SU-DHL-6 (cell line): ENCODE results near the gene AMOTL1.

Source experiments
- H2AFZ ChIP-seq: fragments of 200-600 bp; sonication (generic); 2 replicates; pipeline ENCODE4 v1.6.1; 2014; ENCODE audit warnings: low read depth, mild to moderate bottlenecking, moderate library complexity, mixed read lengths, antibody characterized with exemption, low read length; ENCODE audit not compliant: severe bottlenecking
- H3F3A ChIP-seq: fragments of 200-600 bp; shearing (Covaris generic); 2 replicates; pipeline ENCODE4 v1.6.0; 2016; ENCODE audit warnings: antibody characterized with exemption, mild to moderate bottlenecking; ENCODE audit not compliant: insufficient read depth
- H3K27ac ChIP-seq: fragments of 200-600 bp; sonication (generic); 2 replicates; pipeline ENCODE4 v1.5.1; 2016; ENCODE audit warnings: low read depth, mild to moderate bottlenecking, low read length, moderate library complexity, mixed read lengths
- H3K27me3 ChIP-seq: fragments of 200-600 bp; sonication (generic), shearing (Covaris generic); 2 replicates; pipeline ENCODE4 v1.6.0; 2014; ENCODE audit warnings: mild to moderate bottlenecking, low read length
- H3K36me3 ChIP-seq: fragments of 200-600 bp; sonication (generic); 2 replicates; pipeline ENCODE4 v1.6.1; 2014; ENCODE audit warnings: mild to moderate bottlenecking, low read length, mixed read lengths
- H3K4me2 ChIP-seq: fragments of 300-600, 200-600 bp; shearing (Covaris generic), sonication (generic); 2 replicates; pipeline ENCODE4 v1.6.0; 2014; ENCODE audit warnings: low read length, low read depth, mild to moderate bottlenecking; ENCODE audit not compliant: poor library complexity, severe bottlenecking
- H3K4me3 ChIP-seq: fragments of 200-600 bp; sonication (generic); 2 replicates; pipeline ENCODE4 v1.5.1; 2014; ENCODE audit warnings: antibody characterized with exemption, low read length, mild to moderate bottlenecking, mixed read lengths; ENCODE audit not compliant: insufficient read depth, poor library complexity, severe bottlenecking
- H3K79me2 ChIP-seq: fragments of 200-600 bp; sonication (generic); 2 replicates; pipeline ENCODE4 v1.6.1; 2014; ENCODE audit warnings: mild to moderate bottlenecking, low read length, moderate library complexity; ENCODE audit not compliant: insufficient read depth
- H3K9ac ChIP-seq: fragments of 200-600 bp; sonication (generic); 2 replicates; pipeline ENCODE4 v1.7.0; 2014; ENCODE audit warnings: mild to moderate bottlenecking, low read length
- H3K9me2 ChIP-seq: fragments of 200-600 bp; sonication (generic); replicated peaks from 2 replicates; pipeline ENCODE4 v1.6.1; 2014; ENCODE audit warnings: low read length; ENCODE audit not compliant: insufficient read depth
- H3K9me3 ChIP-seq: fragments of 200-600 bp; sonication (generic); 2 replicates; pipeline ENCODE4 v1.6.1; 2014; ENCODE audit warnings: low read length, mixed read lengths; ENCODE audit not compliant: insufficient read depth
- H4K20me1 ChIP-seq: fragments of 200-600 bp; sonication (generic); 2 replicates; pipeline ENCODE4 v1.6.1; 2014; ENCODE audit warnings: low read depth, mild to moderate bottlenecking, antibody characterized with exemption, low read length, moderate library complexity, mixed read lengths
- EZH2phosphoT487 ChIP-seq: fragments of 200-600 bp; sonication (generic), shearing (Covaris generic); conservative IDR thresholded peaks from 2 replicates; pipeline ENCODE4 v1.6.1; 2018; ENCODE audit warnings: mild to moderate bottlenecking, antibody characterized with exemption, low read length, moderate library complexity, mixed read lengths
- TF ChIP-seq, protein P1 (sequence below): fragments of 200-600 bp; sonication (generic); IDR thresholded peaks from one replicate; pipeline ENCODE4 v1.5.1; 2017; ENCODE audit warnings: antibody characterized with exemption, mild to moderate bottlenecking, low read length, moderate library complexity; ENCODE audit not compliant: insufficient read depth, poor library complexity, severe bottlenecking

AMOTL1 gene

DNA sequence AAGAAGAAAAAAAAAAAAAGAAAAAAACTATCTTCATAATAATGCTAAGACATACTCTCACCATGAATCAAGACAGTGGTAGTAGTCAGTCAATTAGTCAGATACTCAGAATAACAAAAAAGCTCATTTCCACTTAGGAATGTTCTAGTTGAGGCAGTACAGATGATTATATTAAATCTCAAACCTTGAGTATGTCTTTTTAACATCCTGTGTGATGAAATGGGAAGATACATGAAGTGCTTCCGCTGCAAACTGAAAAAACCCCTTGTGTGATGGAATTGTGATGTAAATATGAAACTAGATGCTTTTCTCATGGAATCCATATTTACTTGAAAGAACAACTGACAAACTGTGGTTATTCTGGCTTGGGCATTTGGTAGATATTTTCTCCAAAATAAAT, 13.7 kb downstream of the AMOTL1 start:
- no peak overlapping the region for H3K4me3 ChIP-seq
- no peak overlapping the region for H3K27ac ChIP-seq
- H3K9ac ChIP-seq: no peak overlapping the region
- H2AFZ ChIP-seq: no peak overlapping the region
- no peak overlapping the region for H3K4me2 ChIP-seq
- H3K36me3 ChIP-seq: no peaks in the 10 kb centered on the region
- H3F3A ChIP-seq: no peaks in the 10 kb centered on the region
- H4K20me1 ChIP-seq: no peaks in the 10 kb centered on the region
- no peaks in the 10 kb centered on the region for H3K79me2 ChIP-seq
- no peaks in the 10 kb centered on the region for H3K9me3 ChIP-seq
- no peaks in the 10 kb centered on the region for H3K27me3 ChIP-seq
- no peaks in the 10 kb centered on the region for H3K9me2 ChIP-seq
- TF ChIP-seq EZH2phosphoT487: no peak
- TF ChIP-seq, protein P1, sequence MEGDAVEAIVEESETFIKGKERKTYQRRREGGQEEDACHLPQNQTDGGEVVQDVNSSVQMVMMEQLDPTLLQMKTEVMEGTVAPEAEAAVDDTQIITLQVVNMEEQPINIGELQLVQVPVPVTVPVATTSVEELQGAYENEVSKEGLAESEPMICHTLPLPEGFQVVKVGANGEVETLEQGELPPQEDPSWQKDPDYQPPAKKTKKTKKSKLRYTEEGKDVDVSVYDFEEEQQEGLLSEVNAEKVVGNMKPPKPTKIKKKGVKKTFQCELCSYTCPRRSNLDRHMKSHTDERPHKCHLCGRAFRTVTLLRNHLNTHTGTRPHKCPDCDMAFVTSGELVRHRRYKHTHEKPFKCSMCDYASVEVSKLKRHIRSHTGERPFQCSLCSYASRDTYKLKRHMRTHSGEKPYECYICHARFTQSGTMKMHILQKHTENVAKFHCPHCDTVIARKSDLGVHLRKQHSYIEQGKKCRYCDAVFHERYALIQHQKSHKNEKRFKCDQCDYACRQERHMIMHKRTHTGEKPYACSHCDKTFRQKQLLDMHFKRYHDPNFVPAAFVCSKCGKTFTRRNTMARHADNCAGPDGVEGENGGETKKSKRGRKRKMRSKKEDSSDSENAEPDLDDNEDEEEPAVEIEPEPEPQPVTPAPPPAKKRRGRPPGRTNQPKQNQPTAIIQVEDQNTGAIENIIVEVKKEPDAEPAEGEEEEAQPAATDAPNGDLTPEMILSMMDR: no peak

- Histone ChIP-seq H4K20me1 (no peaks in the 10 kb centered on the region), H3K9me3 (no peaks in the 10 kb centered on the region), H3F3A (no peaks in the 10 kb centered on the region), H3K9me2 (no peaks in the 10 kb centered on the region), H2AFZ (no peak overlapping the region), H3K36me3 (no peaks in the 10 kb centered on the region), H3K4me3 (no peak overlapping the region), H3K79me2 (no peaks in the 10 kb centered on the region), H3K9ac (no peak overlapping the region), H3K4me2 (no peak overlapping the region), H3K27ac (no peak overlapping the region), H3K27me3 (no peaks in the 10 kb centered on the region)
- TF ChIP-seq, protein P1: no peak
- no peak for TF ChIP-seq EZH2phosphoT487
Observed at GRCh38 chr11:94782446-94782845, 14.3 kb downstream of the AMOTL1 start.

- Histone ChIP-seq H3K4me2 (no peak overlapping the region), H3K79me2 (no peaks in the 10 kb centered on the region), H4K20me1 (no peaks in the 10 kb centered on the region)
Observed at GRCh38 chr11:94784884-94785283, 16.7 kb downstream of the AMOTL1 start.

More at GRCh38 chr11:94784884-94785283, 16.7 kb downstream of the AMOTL1 start:
- Histone ChIP-seq H3F3A (no peaks in the 10 kb centered on the region), H3K36me3 (no peaks in the 10 kb centered on the region), H3K9me3 (no peaks in the 10 kb centered on the region), H3K4me3 (no peak overlapping the region), H3K27ac (no peak overlapping the region), H2AFZ (no peak overlapping the region), H3K9me2 (no peaks in the 10 kb centered on the region), H3K27me3 (no peaks in the 10 kb centered on the region), H3K9ac (no peak overlapping the region)
- TF ChIP-seq, protein P1: no peak
- no peak for TF ChIP-seq EZH2phosphoT487
